ENCODE measurements around the gene SPATA3.

The SPATA3 gene

GRCh38 chr2:230985519-230986231, 10.2 kb upstream of the SPATA3 start:
- TF ChIP-seq CTCF (IDR thresholded peaks at IDR 0.05; ENCODE audit: low read depth, low read length, missing control alignments): no peak
- H3K4me3 ChIP-seq (ENCODE audit: low read depth, low read length): peak overlapping the region; percentile 48
- DNase-seq (ENCODE audit: low read depth): no peak

GRCh38 chr2:230986520-230987136, 9.3 kb upstream of the SPATA3 start:
- TF ChIP-seq CTCF (IDR thresholded peaks at IDR 0.05; ENCODE audit: low read depth, low read length, missing control alignments): no peak
- peak overlapping the region; percentile 48 for H3K4me3 ChIP-seq (ENCODE audit: low read depth, low read length)
- DNase-seq (ENCODE audit: low read depth): no peak

GRCh38 chr2:230987137-230988020, 8.5 kb upstream of the SPATA3 start:
- peak overlapping the region; percentile 48 for H3K4me3 ChIP-seq (ENCODE audit: low read depth, low read length)
- peak; percentile 80 for TF ChIP-seq CTCF (IDR thresholded peaks at IDR 0.05; ENCODE audit: low read depth, low read length, missing control alignments)
- no peak for DNase-seq (ENCODE audit: low read depth)

- no peak for TF ChIP-seq CTCF (IDR thresholded peaks at IDR 0.05; ENCODE audit: low read depth, low read length, missing control alignments)
- no peak for DNase-seq (ENCODE audit: low read depth)
- no peak overlapping the region for H3K4me3 ChIP-seq (ENCODE audit: low read depth, low read length)
These were observed 6.2 kb upstream of the SPATA3 start for GRCh38 chr2:230989731-230990130.

- no peak overlapping the region for H3K4me3 ChIP-seq (ENCODE audit: low read depth, low read length)
- TF ChIP-seq CTCF (IDR thresholded peaks at IDR 0.05; ENCODE audit: low read depth, low read length, missing control alignments): no peak
- DNase-seq (ENCODE audit: low read depth): no peak
These were observed 5.6 kb upstream of the SPATA3 start for GRCh38 chr2:230990131-230990898.

GRCh38 chr2:230990899-230991150, 5.1 kb upstream of the SPATA3 start:
- no peak for TF ChIP-seq CTCF (IDR thresholded peaks at IDR 0.05; ENCODE audit: low read depth, low read length, missing control alignments)
- H3K4me3 ChIP-seq (ENCODE audit: low read depth, low read length): no peak overlapping the region
- no peak for DNase-seq (ENCODE audit: low read depth)
